Caco-2 (cell line): ENCODE results near the gene TBX21. TPM values are rescaled to one million over a fixed set of nuclear protein-coding genes. Genes with fewer than 3 reads are reported as not detected.

ENCODE experiments used
- BruUV-seq: library from RNA; stranded (reverse); fragments of 400-500 nt; replicated peaks from 2 replicates; lab custom pipeline; 2021; lab: Mats Ljungman, UMichigan
- CTCF ChIA-PET: fragments of 300-600 bp; sonication (Branson Sonifier 250); formaldehyde crosslinking; loops from one replicate; lab custom pipeline; 2022; ENCODE audit warnings: antibody characterized with exemption; lab: Charles Lee
- POLR2A ChIA-PET: fragments of 300-600 bp; sonication (Branson Sonifier 250); formaldehyde crosslinking; loops from one replicate; lab custom pipeline; 2022; ENCODE audit warnings: antibody characterized with exemption; lab: Charles Lee
- DNase-seq, 2 experiments: peaks; one replicate each; pipeline versions ENCODE4 v3.0.0 to v3.0.0-alpha.2; 2020 to 2022
- H3K27me3 ChIP-seq: replicated peaks from 2 replicates; pipeline ENCODE4 v1.6.0; 2011; ENCODE audit warnings: low read length; ENCODE audit not compliant: control insufficient read depth, insufficient read depth
- H3K36me3 ChIP-seq: 2 replicates; pipeline ENCODE4 v1.5.1; 2011; ENCODE audit warnings: low read length; ENCODE audit not compliant: control insufficient read depth, insufficient read depth
- H3K4me1 ChIP-seq: fragments of 250-450 bp; sonication (Bioruptor Pico); 2 replicates; pipeline ENCODE4 v1.5.1; 2020; ENCODE audit warnings: mild to moderate bottlenecking
- H3K4me3 ChIP-seq: 2 replicates; pipeline ENCODE4 v1.5.1; 2011; ENCODE audit warnings: low read depth, mild to moderate bottlenecking, control low read depth, low read length
- H3K9me3 ChIP-seq: fragments of 250-450 bp; sonication (Bioruptor Pico); 2 replicates; pipeline ENCODE4 v1.5.1; 2020; ENCODE audit warnings: mild to moderate bottlenecking, moderate library complexity
- H3K27ac Mint-ChIP-seq: one replicate; pipeline ENCODE4 v1.8.0; 2022; ENCODE audit warnings: mixed read lengths; ENCODE audit not compliant: unreplicated experiment
- H3K27me3 Mint-ChIP-seq: one replicate; pipeline ENCODE4 v1.8.0; 2022; ENCODE audit warnings: mixed read lengths; ENCODE audit not compliant: insufficient read depth, unreplicated experiment
- H3K36me3 Mint-ChIP-seq: one replicate; pipeline ENCODE4 v1.8.0; 2022; ENCODE audit warnings: mild to moderate bottlenecking, mixed read lengths; ENCODE audit not compliant: insufficient read depth, unreplicated experiment
- H3K4me1 Mint-ChIP-seq: one replicate; pipeline ENCODE4 v1.8.0; 2022; ENCODE audit warnings: low read depth, mixed read lengths; ENCODE audit not compliant: unreplicated experiment
- H3K4me3 Mint-ChIP-seq: one replicate; pipeline ENCODE4 v1.8.0; 2022; ENCODE audit warnings: mild to moderate bottlenecking, moderate library complexity, mixed read lengths; ENCODE audit not compliant: unreplicated experiment
- H3K9me3 Mint-ChIP-seq: one replicate; pipeline ENCODE4 v1.8.0; 2022; ENCODE audit warnings: mixed read lengths; ENCODE audit not compliant: unreplicated experiment
- intact Hi-C: fragments of 100-400 bp; cut with micrococcal nuclease; formaldehyde crosslinking; loops from one replicate; pipeline ENCODE4 v1.10.0; 2022; ENCODE audit not compliant: unreplicated experiment
- total RNA-seq: library from RNA; stranded (reverse); gene quantifications from 2 replicates; pipeline ENCODE4 v1.2.3, GENCODE V29; 2022
- TF ChIP-seq, protein P1 (sequence below), 2 experiments: fragments of 200-600 bp in 1 of 2; IDR thresholded peaks; 1 replicate in 1 of 2; 2 replicates in 1 of 2; pipeline versions ENCODE4 v1.5.1 to v1.8.0; 2011 to 2022; ENCODE audit warnings: antibody characterized with exemption in 1 of 2, control low read depth in 1 of 2, inconsistent platforms in 1 of 2, low read depth in 1 of 2, low read length in 1 of 2, mild to moderate bottlenecking in 1 of 2, moderate library complexity in 1 of 2; ENCODE audit not compliant: insufficient read depth in 1 of 2, severe bottlenecking in 1 of 2, unreplicated experiment in 1 of 2

Gene TBX21
- total RNA-seq, 1 experiment from 2014 or later: not detected

DNA sequence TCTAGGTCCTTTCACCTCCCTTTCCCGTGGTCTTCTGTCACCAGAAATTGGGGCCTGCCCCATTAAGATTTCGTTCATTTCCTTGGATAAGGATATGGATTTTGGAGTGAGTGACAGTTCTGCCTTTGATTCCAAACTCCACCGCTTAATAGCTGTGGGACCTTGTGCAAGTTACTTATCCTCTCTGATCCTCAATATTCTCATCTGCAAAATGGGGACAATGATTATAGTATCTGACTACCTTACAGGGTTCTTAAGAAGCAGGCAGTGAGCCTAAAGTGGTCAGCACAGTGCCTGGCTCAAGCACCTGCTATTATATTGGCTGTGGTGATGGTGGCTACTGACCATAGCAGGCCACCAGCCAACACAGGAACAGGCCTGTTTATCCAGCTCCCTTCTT is 23.4 kb upstream of the TBX21 start:
- no peak for DNase-seq
- Mint-ChIP-seq H3K27ac (no peak overlapping the region), H3K4me1 (no peaks in the 10 kb centered on the region), H3K27me3 (peaks cover 14% of the 10 kb centered on the region), H3K9me3 (no peaks in the 10 kb centered on the region), H3K4me3 (no peak overlapping the region), H3K36me3 (no peaks in the 10 kb centered on the region)
- CTCF ChIA-PET: no interaction called here
- no peak overlapping the region for H3K4me3 ChIP-seq
- TF ChIP-seq, protein P1, sequence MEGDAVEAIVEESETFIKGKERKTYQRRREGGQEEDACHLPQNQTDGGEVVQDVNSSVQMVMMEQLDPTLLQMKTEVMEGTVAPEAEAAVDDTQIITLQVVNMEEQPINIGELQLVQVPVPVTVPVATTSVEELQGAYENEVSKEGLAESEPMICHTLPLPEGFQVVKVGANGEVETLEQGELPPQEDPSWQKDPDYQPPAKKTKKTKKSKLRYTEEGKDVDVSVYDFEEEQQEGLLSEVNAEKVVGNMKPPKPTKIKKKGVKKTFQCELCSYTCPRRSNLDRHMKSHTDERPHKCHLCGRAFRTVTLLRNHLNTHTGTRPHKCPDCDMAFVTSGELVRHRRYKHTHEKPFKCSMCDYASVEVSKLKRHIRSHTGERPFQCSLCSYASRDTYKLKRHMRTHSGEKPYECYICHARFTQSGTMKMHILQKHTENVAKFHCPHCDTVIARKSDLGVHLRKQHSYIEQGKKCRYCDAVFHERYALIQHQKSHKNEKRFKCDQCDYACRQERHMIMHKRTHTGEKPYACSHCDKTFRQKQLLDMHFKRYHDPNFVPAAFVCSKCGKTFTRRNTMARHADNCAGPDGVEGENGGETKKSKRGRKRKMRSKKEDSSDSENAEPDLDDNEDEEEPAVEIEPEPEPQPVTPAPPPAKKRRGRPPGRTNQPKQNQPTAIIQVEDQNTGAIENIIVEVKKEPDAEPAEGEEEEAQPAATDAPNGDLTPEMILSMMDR (IDR thresholded peaks at IDR 0.05; ENCODE audit: insufficient read depth in 1 of 2, low read depth in 1 of 2, low read length in 1 of 2, severe bottlenecking in 1 of 2, unreplicated experiment in 1 of 2): no peak
- intact Hi-C loops: no loop called here
- POLR2A ChIA-PET: no interaction called here
- H3K27me3 ChIP-seq: no peaks in the 10 kb centered on the region; the same call in 1 of the 2 replicates
- no peaks in the 10 kb centered on the region for H3K9me3 ChIP-seq
- no peaks in the 10 kb centered on the region for H3K4me1 ChIP-seq
- 0 out of 2 replicates have a peak, but pooled peaks cover 1% of the 10 kb centered on the region for H3K36me3 ChIP-seq
- BruUV-seq: no TSS peak

DNA sequence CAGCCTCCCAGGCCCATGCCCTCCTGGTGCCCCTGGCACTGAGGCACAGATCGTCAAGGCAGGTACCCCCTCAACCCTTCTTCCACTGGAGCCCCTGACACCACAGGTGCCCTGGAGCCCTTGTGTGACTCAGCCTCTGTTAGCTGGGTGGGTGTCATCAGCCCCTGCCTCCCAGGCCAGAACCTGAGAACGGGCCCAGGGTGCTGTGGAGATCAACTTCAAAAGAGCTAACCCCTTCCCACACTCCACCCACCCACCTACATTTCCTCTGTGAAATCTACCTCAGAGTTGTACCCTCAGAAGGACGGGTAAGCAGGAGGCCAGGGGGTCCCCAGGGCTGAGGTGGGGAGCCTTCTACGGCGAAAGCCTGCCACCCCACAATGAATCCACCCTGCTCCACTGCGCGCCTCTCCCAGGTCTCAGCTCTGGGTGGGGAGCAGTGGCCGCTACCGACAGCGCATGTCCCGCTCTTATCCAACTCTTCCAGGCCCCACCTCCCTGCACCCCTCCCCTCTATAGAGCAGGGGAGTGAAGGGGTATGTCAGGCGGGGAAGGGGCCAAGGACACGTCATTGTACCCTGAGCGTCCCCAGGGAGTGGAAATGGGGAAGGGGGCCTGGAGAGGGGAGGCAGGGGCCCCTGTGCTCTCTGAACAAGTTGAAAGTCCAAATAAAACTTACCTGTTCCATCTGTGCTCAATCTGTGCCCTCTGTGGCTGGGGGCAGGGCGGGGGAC is 21.5 kb upstream of the TBX21 start:
- Histone ChIP-seq H3K4me3 (no peak overlapping the region), H3K36me3 (0 out of 2 replicates have a peak, but pooled peaks cover 1% of the 10 kb centered on the region), H3K27me3 (no peaks in the 10 kb centered on the region; the same call in 1 of the 2 replicates), H3K9me3 (no peaks in the 10 kb centered on the region), H3K4me1 (no peaks in the 10 kb centered on the region)
- Mint-ChIP-seq H3K9me3 (no peaks in the 10 kb centered on the region), H3K27ac (no peak overlapping the region), H3K27me3 (peaks cover 22% of the 10 kb centered on the region), H3K4me1 (no peaks in the 10 kb centered on the region), H3K4me3 (no peak overlapping the region), H3K36me3 (no peaks in the 10 kb centered on the region)
- intact Hi-C loops: no loop called here
- TF ChIP-seq, protein P1 (IDR thresholded peaks at IDR 0.05; ENCODE audit: insufficient read depth in 1 of 2, low read depth in 1 of 2, low read length in 1 of 2, severe bottlenecking in 1 of 2, unreplicated experiment in 1 of 2): no peak
- ChIA-PET POLR2A (no interaction called here), CTCF (no interaction called here)
- no peak for DNase-seq
- BruUV-seq: no TSS peak

DNA sequence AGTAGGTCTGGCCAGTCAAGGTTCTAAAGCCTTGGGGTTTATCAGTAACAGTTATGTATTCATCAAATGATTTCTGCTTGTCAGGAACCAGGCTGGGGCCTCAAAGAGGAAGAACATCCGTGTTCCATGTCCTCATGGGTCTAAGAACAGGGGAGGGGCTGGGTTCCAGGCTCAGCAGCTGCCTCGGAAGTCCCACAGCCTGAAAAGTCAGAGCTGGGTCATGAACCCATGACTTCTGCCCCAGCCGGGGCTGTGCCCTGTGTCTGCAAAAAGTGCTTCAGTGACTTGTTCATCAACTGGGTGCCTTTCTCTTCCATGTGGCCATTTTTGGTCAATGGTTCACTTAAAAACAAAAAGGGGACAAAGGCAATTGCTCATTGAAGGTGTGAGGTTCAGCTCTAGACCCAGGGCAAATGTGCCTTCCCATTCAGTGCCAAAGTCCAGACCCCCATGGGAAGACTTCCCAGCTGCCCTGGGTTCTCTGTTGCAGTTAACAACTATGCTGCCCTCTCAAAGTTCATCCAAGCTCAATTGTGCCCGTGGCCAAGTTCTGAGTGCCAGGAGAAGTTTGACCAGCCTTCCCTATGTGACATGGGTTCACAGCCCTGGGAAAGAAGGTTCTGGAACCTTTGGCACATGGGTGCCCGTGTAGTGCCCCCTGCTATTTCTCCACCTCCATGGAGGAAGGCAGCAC is 20.6 kb upstream of the TBX21 start:
- POLR2A ChIA-PET: interaction anchor here (0.6 kb wide), 1 partner anchor 70 kb away, joined by 5 read pairs; no protein-coding TSS in a partner anchor
- Histone ChIP-seq H3K4me3 (no peak overlapping the region), H3K9me3 (no peaks in the 10 kb centered on the region), H3K4me1 (no peaks in the 10 kb centered on the region), H3K36me3 (0 out of 2 replicates have a peak, but pooled peaks cover 1% of the 10 kb centered on the region), H3K27me3 (no peaks in the 10 kb centered on the region; the same call in 1 of the 2 replicates)
- intact Hi-C loops: no loop called here
- no peak overlapping the region for H3K27ac Mint-ChIP-seq
- no peak overlapping the region for H3K4me3 Mint-ChIP-seq
- CTCF ChIA-PET: no interaction called here
- peaks cover 26% of the 10 kb centered on the region for H3K27me3 Mint-ChIP-seq
- no TSS peak for BruUV-seq
- no peaks in the 10 kb centered on the region for H3K4me1 Mint-ChIP-seq
- DNase-seq: no peak
- TF ChIP-seq, protein P1 (IDR thresholded peaks at IDR 0.05; ENCODE audit: insufficient read depth in 1 of 2, low read depth in 1 of 2, low read length in 1 of 2, severe bottlenecking in 1 of 2, unreplicated experiment in 1 of 2): no peak
- H3K36me3 Mint-ChIP-seq: no peaks in the 10 kb centered on the region
- H3K9me3 Mint-ChIP-seq: no peaks in the 10 kb centered on the region
